ENCODE data around the gene PLAGL2. TPM values are rescaled to one million over a fixed set of nuclear protein-coding genes. Genes with fewer than 3 reads are reported as not detected.
A peak's percentile ranks its signal among the peaks of the same experiment; 100 is the strongest.
"Not testable (repeated sequence)": the region's sequence is repeated elsewhere in the genome, so short reads cannot be mapped to it uniquely, and the experiment has no call there.

The PLAGL2 gene
- total and polyA plus RNA-seq, 4 experiments from 2014 or later = 1.1 to 20.7 (median 12.0) TPM

- Histone ChIP-seq H3K4me1 (ENCODE audit: insufficient read depth, low read length) (peaks cover 12% of the 10 kb centered on the region), H3K4me3 (ENCODE audit: low read length in 2 of 2) (no peak overlapping the region), H3K36me3 (ENCODE audit: insufficient read depth, low read length) (peaks cover 29% of the 10 kb centered on the region), H3K27me3 (ENCODE audit: insufficient read depth, low read length) (no peaks in the 10 kb centered on the region), H3K9me3 (ENCODE audit: control insufficient read depth in 1 of 2, low read length in 2 of 2) (no peaks in the 10 kb centered on the region), H3K27ac (ENCODE audit: low read depth, low read length) (no peak overlapping the region)
- H3K36me3 Mint-ChIP-seq = peaks cover 26 to 50% of the 10 kb centered on the region in 2 donors
- POLR2A ChIA-PET (ENCODE audit: partially characterized antibody) = no interaction called here
- peaks cover 2 to 33% (median 16%) of the 10 kb centered on the region in 4 donors for H3K4me1 Mint-ChIP-seq
- intact Hi-C loops (cut with micrococcal nuclease) = no loop called here
- H3K9me3 Mint-ChIP-seq = no peaks in the 10 kb centered on the region
- no peak overlapping the region for H3K4me3 Mint-ChIP-seq
- no peak for DNase-seq
- H3K27me3 Mint-ChIP-seq = no peaks in the 10 kb centered on the region
- CTCF ChIA-PET (ENCODE audit: partially characterized antibody) = no interaction called here
- H3K27ac Mint-ChIP-seq = peak overlapping the region in 3 of 7 donors; percentile 20 to 49 (median 47)
Measured at GRCh38 chr20:32193996-32194395, 13.5 kb downstream of the PLAGL2 start.

- Mint-ChIP-seq H3K36me3 (peaks cover 26 to 43% of the 10 kb centered on the region in 2 donors), H3K4me1 (peaks cover 5 to 36% (median 20%) of the 10 kb centered on the region in 4 donors), H3K27ac (peak overlapping the region in 2 of 7 donors; percentile 29 to 47)
- CTCF ChIA-PET (ENCODE audit: partially characterized antibody); H3K9me3 ChIP-seq (ENCODE audit: control insufficient read depth in 1 of 2, low read length in 2 of 2); H3K4me3 ChIP-seq (ENCODE audit: low read length in 2 of 2); POLR2A ChIA-PET (ENCODE audit: partially characterized antibody); H3K4me3 Mint-ChIP-seq; DNase-seq; intact Hi-C loops (cut with micrococcal nuclease); H3K27me3 ChIP-seq (ENCODE audit: insufficient read depth, low read length); H3K27me3 Mint-ChIP-seq; H3K27ac ChIP-seq (ENCODE audit: low read depth, low read length); H3K9me3 Mint-ChIP-seq: not testable (repeated sequence)
- Histone ChIP-seq H3K36me3 (ENCODE audit: insufficient read depth, low read length) (peaks cover 24% of the 10 kb centered on the region), H3K4me1 (ENCODE audit: insufficient read depth, low read length) (peaks cover 14% of the 10 kb centered on the region)
Measured at GRCh38 chr20:32193336-32193735, 14.2 kb downstream of the PLAGL2 start.

GRCh38 chr20:32192698-32193097, 14.8 kb downstream of the PLAGL2 start:
- Histone ChIP-seq H3K36me3 (ENCODE audit: insufficient read depth, low read length) (peaks cover 24% of the 10 kb centered on the region), H3K27me3 (ENCODE audit: insufficient read depth, low read length) (no peaks in the 10 kb centered on the region), H3K9me3 (ENCODE audit: control insufficient read depth in 1 of 2, low read length in 2 of 2) (no peaks in the 10 kb centered on the region), H3K27ac (ENCODE audit: low read depth, low read length) (no peak overlapping the region), H3K4me3 (ENCODE audit: low read length in 2 of 2) (no peak overlapping the region), H3K4me1 (ENCODE audit: insufficient read depth, low read length) (peaks cover 16% of the 10 kb centered on the region)
- no peak for DNase-seq
- ChIA-PET POLR2A (ENCODE audit: partially characterized antibody) (no interaction called here), CTCF (ENCODE audit: partially characterized antibody) (no interaction called here)
- Mint-ChIP-seq H3K4me3 (no peak overlapping the region), H3K9me3 (no peaks in the 10 kb centered on the region), H3K27ac (peak overlapping the region in 6 of 7 donors; percentile 2 to 76 (median 62)), H3K4me1 (peaks cover 5 to 35% (median 19%) of the 10 kb centered on the region in 4 donors), H3K36me3 (peaks cover 23 to 38% of the 10 kb centered on the region in 2 donors), H3K27me3 (no peaks in the 10 kb centered on the region)
- intact Hi-C loops (cut with micrococcal nuclease) = no loop called here

GRCh38 chr20:32191873-32192272, 15.7 kb downstream of the PLAGL2 start:
- H3K27me3 Mint-ChIP-seq = no peaks in the 10 kb centered on the region
- POLR2A ChIA-PET (ENCODE audit: partially characterized antibody) = interaction anchor here (1.0 to 1.5 kb wide), 2 partner anchors 13 to 15 kb away, joined by 4 to 5 read pairs; partner anchors contain the start of gene PLAGL2

GRCh38 chr20:32191422-32191821, 16.1 kb downstream of the PLAGL2 start:
- Mint-ChIP-seq H3K9me3 (no peaks in the 10 kb centered on the region), H3K27me3 (no peaks in the 10 kb centered on the region), H3K27ac (peak overlapping the region in 6 of 7 donors; percentile 18 to 93 (median 86)), H3K4me3 (peak overlapping the region in 5 of 8 donors; percentile 36 to 87 (median 80)), H3K36me3 (peaks cover 17 to 26% of the 10 kb centered on the region in 2 donors), H3K4me1 (peaks cover 5 to 34% (median 20%) of the 10 kb centered on the region in 4 donors)
- Histone ChIP-seq H3K36me3 (ENCODE audit: insufficient read depth, low read length) (peaks cover 16% of the 10 kb centered on the region), H3K27ac (ENCODE audit: low read depth, low read length) (no peak overlapping the region), H3K9me3 (ENCODE audit: control insufficient read depth in 1 of 2, low read length in 2 of 2) (no peaks in the 10 kb centered on the region), H3K4me1 (ENCODE audit: insufficient read depth, low read length) (peaks cover 16% of the 10 kb centered on the region), H3K4me3 (ENCODE audit: low read length in 2 of 2) (no peak overlapping the region), H3K27me3 (ENCODE audit: insufficient read depth, low read length) (no peaks in the 10 kb centered on the region)
- CTCF ChIA-PET (ENCODE audit: partially characterized antibody) = no interaction called here
- POLR2A ChIA-PET (ENCODE audit: partially characterized antibody) = interaction anchor here (1.0 to 1.5 kb wide), 3 partner anchors 14 to 233 kb away, joined by 3 to 5 read pairs (median 4); partner anchors contain the start of gene PLAGL2
- DNase-seq = no peak
- intact Hi-C loops (cut with micrococcal nuclease) = loop anchor here (2.0 kb wide), 1 partner anchor 15 kb away; the partner anchor contains the start of genes PLAGL2 and POFUT1

More at GRCh38 chr20:32191873-32192272, 15.7 kb downstream of the PLAGL2 start:
- peaks cover 5 to 34% (median 20%) of the 10 kb centered on the region in 4 donors for H3K4me1 Mint-ChIP-seq
- H3K4me3 Mint-ChIP-seq = peak overlapping the region in 4 of 8 donors; percentile 8 to 87 (median 46)
- DNase-seq = no peak
- H3K4me3 ChIP-seq (ENCODE audit: low read length in 2 of 2) = no peak overlapping the region
- no peak overlapping the region for H3K27ac ChIP-seq (ENCODE audit: low read depth, low read length)
- peaks cover 16% of the 10 kb centered on the region for H3K4me1 ChIP-seq (ENCODE audit: insufficient read depth, low read length)
- CTCF ChIA-PET (ENCODE audit: partially characterized antibody) = no interaction called here
- intact Hi-C loops (cut with micrococcal nuclease) = loop anchor here (2.0 kb wide), 1 partner anchor 15 kb away; the partner anchor contains the start of genes PLAGL2 and POFUT1
- no peaks in the 10 kb centered on the region for H3K9me3 Mint-ChIP-seq
- H3K27ac Mint-ChIP-seq = peak overlapping the region in 6 of 7 donors; percentile 39 to 93 (median 62)
- no peaks in the 10 kb centered on the region for H3K27me3 ChIP-seq (ENCODE audit: insufficient read depth, low read length)
- H3K9me3 ChIP-seq (ENCODE audit: control insufficient read depth in 1 of 2, low read length in 2 of 2) = no peaks in the 10 kb centered on the region
- peaks cover 17 to 30% of the 10 kb centered on the region in 2 donors for H3K36me3 Mint-ChIP-seq
- H3K36me3 ChIP-seq (ENCODE audit: insufficient read depth, low read length) = peaks cover 17% of the 10 kb centered on the region

GRCh38 chr20:32190616-32191415, 16.7 kb downstream of the PLAGL2 start:
- intact Hi-C loops (cut with micrococcal nuclease) = loop anchor here (2.0 kb wide), 1 partner anchor 16 kb away; the partner anchor contains the start of genes PLAGL2 and POFUT1
- H3K27me3 ChIP-seq (ENCODE audit: insufficient read depth, low read length) = no peaks in the 10 kb centered on the region
- no peaks in the 10 kb centered on the region for H3K9me3 Mint-ChIP-seq
- peaks cover 10% of the 10 kb centered on the region for H3K36me3 ChIP-seq (ENCODE audit: insufficient read depth, low read length)
- H3K27me3 Mint-ChIP-seq = no peaks in the 10 kb centered on the region
- peak overlapping the region; percentile 59 for H3K27ac ChIP-seq (ENCODE audit: low read depth, low read length)
- peaks cover 5 to 34% (median 20%) of the 10 kb centered on the region in 4 donors for H3K4me1 Mint-ChIP-seq
- H3K36me3 Mint-ChIP-seq = peaks cover 11 to 20% of the 10 kb centered on the region in 2 donors
- H3K4me3 ChIP-seq (ENCODE audit: low read length in 2 of 2) = peak overlapping the region; percentile 5 to 60
- peak overlapping the region; percentile 80 to 87 (median 83) for H3K4me3 Mint-ChIP-seq
- H3K4me1 ChIP-seq (ENCODE audit: insufficient read depth, low read length) = peaks cover 16% of the 10 kb centered on the region
- no peaks in the 10 kb centered on the region for H3K9me3 ChIP-seq (ENCODE audit: control insufficient read depth in 1 of 2, low read length in 2 of 2)
- DNase-seq = no peak
- ChIA-PET CTCF (ENCODE audit: partially characterized antibody) (no interaction called here), POLR2A (ENCODE audit: partially characterized antibody) (interaction anchor here (1.0 to 2.1 kb wide), 5 partner anchors 14 to 234 kb away, joined by 3 to 8 read pairs (median 5); partner anchors contain the start of genes ASXL1 and PLAGL2)
- peak overlapping the region; percentile 81 to 93 (median 85) for H3K27ac Mint-ChIP-seq

All from CD4-positive, alpha-beta memory T cell (primary cell).